Stromal cell of bone marrow (primary cell): ENCODE measurements around the gene OR10Z1.

Experiments
- DNase-seq: peaks from one replicate; pipeline ENCODE4 v3.0.0-alpha.2; 2012; ENCODE audit warnings: low read depth

The OR10Z1 gene, protein sequence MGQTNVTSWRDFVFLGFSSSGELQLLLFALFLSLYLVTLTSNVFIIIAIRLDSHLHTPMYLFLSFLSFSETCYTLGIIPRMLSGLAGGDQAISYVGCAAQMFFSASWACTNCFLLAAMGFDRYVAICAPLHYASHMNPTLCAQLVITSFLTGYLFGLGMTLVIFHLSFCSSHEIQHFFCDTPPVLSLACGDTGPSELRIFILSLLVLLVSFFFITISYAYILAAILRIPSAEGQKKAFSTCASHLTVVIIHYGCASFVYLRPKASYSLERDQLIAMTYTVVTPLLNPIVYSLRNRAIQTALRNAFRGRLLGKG

DNA sequence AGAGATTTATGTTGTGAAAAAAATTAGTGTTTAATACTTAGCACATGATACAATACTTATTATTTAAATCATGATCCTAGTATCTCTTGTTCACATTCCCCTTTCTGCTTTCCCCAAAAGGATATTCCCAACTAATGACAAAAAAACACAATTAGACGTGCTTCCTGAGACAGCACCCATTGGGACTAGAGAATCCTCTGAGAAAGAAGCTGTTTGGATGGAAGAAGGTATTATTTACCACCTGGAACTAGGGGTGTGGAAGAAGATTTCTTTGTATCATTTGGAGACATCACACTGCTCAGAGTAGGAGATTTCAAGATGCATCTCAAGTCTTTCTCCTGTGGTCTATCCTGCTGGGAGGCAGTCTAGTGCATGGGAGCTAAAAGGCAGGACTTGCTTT, at the start of gene OR10Z1:
TSS of gene OR10Z1 (plus strand) at position 301 of the 400 bp plus-strand sequence. CDS start 1,171 bp downstream, outside the sequence.
- no peak for DNase-seq

DNA sequence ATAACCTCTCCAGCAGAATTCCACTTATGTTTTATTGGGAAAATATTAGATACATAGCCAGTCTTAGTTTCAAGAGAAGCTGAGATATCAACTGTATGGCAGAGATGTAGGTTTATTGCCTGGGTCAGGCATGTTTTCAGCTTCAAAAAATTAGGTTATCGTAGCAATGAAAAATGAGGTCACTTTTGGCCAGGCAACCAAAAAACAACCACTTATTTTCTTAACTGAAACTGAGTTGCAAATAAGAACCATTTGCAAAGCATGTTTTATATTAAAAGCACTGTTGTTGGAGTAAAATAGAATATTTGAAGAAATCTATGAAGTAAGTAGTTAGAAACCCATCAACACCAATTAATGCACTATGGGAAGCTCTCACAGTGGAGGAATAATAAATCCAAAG, 45.4 kb upstream of the OR10Z1 start:
- DNase-seq: no peak

DNA sequence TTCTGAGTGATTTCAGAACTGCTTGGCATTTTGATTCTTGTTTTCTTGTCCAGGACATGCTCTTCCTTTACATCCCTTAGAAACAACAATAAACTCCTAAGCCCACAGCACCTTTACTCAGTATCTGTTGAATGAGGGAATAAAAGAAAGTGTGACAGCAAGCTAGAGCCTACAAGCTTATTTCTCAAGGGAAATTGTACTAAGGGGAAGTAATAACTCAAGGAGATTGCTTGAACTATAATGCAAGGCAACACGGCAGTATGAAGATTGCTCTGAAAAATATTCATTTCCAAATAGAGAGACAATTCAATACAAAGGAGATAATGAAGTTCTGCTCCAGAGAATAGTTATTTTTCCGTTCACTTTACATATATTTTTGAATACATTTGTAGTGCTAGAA, 41.2 kb upstream of the OR10Z1 start:
- DNase-seq: no peak

DNA sequence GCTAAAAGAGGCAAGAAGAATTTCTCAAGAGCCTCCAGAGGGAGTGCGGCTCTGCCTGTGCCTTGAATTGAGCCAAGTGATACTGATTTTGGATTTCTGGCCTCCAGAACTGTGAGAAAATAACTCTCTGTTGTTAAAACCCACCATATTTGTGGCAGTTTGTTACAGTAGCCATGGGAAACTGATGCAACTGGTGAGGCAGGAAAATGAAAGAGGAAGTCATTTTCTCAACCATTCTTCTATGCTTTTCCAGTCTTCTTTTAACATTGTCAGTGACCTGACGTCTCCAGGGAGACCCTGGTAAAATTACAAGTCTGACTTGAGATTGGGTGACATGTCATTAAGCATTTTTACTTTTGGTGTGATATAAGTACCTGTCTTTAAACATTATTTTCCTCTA, 40.5 kb upstream of the OR10Z1 start:
- no peak for DNase-seq

DNA sequence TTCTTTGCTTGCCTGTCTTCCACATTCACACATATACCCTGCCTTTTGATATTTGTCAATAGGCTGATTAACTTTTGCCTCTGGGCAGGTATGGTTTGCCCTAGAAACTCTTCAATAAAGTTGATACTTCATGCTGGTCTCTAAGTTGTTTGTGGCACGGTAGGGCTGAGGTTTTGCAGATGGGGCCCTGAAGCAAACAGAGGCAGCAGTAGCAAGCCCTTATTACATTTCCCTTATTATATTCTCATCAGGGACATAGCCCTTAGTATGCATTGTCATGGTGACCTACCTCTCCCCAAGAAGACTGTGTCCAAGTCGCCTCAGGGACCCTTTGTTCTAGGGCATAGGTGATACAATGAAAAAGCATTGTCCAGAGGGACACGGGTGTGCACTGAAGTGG, 34.6 kb upstream of the OR10Z1 start, which contains the start of gene OR6P1:
TSS of gene OR6P1 (minus strand) at position 101 of the 400 bp plus-strand sequence. CDS start 6,976 bp downstream, outside the sequence.
- DNase-seq: no peak

DNA sequence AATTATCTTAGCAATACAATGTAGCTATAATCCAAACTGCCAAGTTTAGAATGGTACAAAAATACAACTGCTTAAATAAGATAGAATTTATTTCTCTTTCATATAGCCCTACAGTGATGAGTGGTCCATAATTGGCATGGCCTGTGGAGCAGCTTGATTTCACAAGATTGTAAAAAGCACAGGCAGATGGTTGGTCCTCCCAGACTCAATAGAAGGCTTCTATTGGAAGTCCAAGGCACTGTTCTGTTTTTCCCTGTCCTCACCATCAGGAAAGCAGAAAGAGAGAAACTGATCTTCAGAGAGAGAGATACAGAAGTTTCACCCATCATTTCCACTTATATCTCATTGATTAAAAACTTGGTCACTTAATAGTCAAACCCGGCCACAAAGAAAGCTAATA, 32.8 kb upstream of the OR10Z1 start:
- DNase-seq: no peak

DNA sequence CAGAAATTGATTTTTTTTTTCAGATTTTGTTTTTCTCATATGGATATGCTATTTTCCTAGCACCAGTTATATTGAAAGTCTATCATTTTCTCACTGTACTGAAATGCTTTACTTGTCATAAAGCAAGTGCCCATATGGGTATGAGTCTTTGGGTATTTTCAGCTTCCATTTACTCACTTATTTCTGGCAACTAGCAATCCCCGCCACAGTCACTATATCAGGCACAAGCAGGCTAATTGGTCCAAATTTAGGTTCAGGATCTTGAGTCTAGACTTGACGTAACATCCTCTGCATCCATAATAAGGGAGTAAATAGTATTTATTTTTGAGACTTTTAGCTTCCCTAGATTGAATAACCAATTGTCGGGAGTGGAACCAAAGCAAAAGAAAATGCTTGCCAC, 27.5 kb upstream of the OR10Z1 start:
- no peak for DNase-seq

DNA sequence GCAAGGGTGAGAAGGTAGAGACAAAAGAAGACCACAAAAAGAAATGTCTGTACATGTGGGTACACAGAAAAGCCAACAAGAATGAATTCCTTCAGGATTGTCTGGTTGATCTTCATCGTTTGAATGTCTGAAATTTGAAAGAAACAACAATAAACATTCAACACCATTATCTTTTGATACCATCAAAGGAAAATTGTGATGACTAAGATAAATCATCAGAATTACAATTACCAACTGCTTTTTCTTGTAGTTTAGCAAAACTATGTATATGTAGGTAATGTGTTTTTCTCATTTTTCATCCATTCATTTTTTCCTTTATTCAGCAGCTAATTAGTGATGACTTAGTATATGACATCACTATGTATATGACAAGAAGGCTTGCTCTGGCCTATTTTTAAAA, 25.3 kb upstream of the OR10Z1 start, which contains the start of gene OR10X1:
TSS of gene OR10X1 (minus strand) at position 167 of the 400 bp plus-strand sequence. CDS start at position 167, 0 bp downstream.
- no peak for DNase-seq

DNA sequence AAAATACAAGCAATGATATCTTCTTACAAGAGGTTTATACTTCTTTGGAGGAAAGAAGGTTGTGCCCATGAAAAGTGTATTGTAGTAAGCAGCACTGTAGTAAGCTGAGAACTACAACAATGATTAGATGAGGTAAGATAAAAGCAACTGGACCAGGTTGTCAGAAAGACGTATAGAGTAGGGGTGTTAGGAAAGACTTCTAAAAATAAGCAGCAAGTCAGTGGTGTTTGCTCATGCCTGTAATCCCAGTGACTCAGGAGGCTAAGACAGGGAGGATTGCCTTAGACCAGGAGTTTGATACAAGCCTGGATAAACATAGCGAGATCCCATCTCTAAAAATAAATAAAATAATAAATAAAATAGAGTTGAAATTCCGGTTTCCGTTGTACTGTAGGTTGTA, 21.1 kb upstream of the OR10Z1 start:
- no peak for DNase-seq

DNA sequence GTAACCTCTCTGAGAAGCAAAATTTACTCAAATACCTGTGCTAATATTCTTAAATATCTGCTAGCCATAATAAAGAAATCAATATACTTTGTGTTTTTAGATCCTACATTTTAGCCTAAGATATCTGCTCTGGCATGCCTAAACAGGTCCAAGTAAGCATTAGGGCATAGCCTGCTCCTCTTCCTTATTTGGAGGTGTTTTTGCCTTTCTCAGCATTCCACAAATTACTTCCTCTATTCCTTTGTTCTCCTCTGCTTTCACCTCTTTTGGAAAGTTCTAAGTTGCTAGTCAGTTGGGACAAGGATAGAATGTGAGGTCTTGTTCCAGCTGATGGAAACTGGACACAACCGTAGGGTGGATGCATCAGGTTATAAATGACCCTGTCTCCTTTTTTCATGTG, 18.1 kb upstream of the OR10Z1 start:
- no peak for DNase-seq

DNA sequence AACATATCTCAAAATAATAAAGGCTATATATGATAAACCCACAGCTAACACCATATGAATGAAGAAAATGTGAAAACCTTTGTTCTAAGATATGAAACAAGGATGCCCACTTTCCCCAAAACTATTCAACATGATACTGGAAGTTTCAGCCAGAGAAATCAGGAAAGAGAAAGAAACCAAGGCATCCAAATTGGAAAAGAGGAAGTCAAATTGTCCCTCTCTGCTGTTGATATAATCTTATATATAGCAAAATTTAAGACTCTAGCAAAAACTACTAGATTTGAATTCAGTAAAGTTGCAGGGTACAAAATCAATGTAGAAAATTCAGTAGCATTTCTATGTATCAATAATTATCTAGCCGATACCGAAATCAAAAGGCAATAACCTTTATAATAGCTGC, 4.3 kb upstream of the OR10Z1 start:
- no peak for DNase-seq

DNA sequence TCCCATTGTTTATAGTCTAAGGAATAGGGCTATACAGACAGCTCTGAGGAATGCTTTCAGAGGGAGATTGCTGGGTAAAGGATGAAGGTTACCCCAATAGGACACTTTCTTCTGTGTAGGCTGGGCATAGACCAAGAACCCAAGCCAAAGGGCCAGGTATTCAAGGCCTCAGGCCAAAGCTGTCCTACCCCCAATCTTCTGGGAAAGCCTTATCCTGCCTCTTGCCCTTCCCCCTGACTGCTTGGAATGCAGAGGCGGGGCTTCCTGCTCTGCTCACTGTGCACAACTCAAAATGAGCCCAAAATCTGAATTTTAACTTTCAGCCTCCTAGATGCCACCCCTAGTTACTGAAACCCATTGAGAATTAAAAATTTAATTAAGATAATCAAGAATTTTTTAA, 2.2 kb downstream of the OR10Z1 start:
- no peak for DNase-seq

DNA sequence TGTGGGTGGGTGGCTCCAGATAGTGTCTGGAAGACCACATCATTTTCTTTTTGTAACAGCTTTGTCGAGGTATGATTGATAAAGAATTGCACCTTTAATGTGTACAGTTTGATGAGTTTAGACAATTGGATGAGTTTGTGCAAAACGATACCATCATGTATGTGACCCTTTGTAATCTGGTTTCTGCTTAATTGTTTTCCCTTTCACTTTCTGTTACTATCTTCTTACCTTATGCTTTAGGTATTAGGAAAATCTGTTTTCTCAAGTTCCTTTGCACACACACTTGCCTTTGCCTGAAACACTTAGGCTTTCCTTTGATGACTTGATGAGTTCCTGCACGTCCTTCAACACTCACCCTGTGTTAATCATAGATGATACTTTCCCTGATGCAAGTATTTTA, 6.8 kb downstream of the OR10Z1 start:
- DNase-seq: no peak

DNA sequence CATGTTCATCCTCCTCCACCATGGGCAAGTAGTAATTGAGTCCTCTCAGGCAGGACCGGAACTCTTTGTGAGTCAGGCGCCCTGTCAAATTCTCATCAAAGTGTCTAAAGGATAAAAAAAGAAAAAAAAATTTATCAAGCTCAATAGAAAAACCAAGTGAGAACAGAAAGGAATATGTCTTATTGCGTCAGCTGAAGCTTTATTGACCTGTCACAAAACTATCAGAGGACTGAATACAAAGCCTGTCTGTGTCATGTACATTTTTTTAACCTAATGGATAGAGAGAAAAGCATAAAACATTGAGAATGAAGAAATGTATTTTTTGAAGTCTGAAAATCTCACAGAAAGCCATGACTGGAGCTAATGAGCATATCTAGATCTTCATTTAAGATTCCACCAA, 8.7 kb downstream of the OR10Z1 start:
- no peak for DNase-seq

DNA sequence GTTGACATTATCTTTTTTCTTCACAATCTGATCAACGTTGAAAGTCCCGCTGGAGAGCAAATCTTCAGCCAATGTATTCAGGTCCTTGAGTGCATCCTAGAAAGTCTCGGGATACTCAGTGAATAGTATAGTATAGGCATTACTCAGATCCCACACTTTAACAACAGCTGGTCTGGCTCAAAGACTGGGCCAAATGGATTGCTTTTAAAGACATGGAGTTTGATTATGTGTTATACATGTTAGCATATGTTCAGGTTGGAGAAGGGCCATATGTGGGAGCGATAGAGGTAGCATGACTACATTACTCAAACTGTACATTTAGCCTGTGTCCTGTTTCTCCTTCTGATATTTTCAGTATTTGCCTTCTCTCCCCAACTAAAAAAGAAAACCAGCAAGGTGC, 33.1 kb downstream of the OR10Z1 start:
- no peak for DNase-seq

DNA sequence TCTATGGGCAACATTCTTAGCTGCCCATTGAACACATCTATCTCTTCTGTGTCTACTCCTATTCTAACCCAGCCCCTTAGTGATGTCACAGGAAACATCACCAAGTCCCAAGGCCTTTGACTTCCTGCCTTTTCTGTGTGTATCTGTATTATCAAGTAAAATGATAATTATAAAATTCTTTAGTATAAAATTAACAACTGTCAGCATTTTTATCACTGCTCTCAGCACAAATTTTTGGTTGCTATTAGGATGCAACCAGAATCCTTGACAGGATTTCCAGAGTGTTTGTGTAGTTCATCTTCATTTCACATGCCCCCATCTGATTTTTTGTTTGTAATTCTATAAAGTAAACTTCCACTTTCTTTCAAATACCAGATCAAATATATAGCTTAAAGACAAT, 33.8 kb downstream of the OR10Z1 start:
- DNase-seq: no peak

DNA sequence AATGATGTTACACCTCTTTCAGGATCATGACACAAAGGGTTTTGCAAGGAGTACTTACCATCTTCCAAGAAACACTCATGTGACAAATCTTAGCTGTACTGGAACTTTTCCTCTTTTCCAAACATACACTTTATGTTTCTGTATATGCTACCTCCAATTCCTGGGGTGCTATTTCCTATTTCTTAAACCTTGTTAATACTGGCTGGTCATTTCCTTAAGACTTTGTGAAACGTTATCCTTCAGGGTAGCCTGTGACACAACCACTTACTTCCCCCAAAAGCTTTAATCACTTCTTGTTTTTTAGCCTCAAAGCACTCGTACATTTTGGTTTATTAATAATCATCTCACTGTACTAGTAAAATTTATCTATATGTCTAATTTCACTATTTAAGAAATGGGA, 39.4 kb downstream of the OR10Z1 start:
- DNase-seq: no peak

DNA sequence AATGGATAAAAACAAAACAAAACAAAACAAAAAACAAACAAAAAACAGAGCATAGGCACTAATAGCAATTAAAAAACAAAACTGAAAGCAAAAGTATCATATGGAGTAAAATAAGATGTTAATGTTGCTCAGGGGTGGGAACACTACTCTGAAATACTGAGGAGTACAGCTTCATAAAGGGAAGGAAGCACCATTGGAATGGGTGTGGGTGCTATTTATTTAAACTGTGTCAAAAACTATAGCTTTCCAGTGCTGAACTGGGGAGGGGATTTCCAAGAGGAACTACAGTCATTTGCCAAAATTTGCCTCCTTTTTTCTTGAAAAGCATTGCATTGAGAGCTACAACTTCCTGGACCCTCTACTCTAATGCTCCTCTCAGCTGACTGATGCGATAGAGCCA, 41.4 kb downstream of the OR10Z1 start:
- DNase-seq: no peak

DNA sequence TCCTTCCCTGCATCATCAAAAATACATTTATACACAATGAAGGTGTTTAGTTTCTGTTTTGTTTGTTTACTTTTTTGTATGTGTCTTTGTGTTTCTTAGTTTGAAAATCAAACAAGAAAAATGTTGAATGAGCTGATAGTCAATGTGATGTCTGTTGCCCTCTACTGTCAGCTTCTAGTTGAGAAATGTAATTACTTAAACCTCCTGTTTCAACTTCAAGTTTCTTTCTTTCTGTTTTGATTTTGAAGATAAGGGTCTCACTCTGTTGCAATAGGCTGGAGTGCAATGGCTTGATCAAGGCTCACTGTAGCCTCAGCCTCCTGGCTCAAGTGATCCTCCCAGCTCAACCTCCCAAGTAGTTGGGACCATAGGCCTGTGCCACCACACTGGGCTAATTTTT, 44.0 kb downstream of the OR10Z1 start:
- DNase-seq: no peak

DNA sequence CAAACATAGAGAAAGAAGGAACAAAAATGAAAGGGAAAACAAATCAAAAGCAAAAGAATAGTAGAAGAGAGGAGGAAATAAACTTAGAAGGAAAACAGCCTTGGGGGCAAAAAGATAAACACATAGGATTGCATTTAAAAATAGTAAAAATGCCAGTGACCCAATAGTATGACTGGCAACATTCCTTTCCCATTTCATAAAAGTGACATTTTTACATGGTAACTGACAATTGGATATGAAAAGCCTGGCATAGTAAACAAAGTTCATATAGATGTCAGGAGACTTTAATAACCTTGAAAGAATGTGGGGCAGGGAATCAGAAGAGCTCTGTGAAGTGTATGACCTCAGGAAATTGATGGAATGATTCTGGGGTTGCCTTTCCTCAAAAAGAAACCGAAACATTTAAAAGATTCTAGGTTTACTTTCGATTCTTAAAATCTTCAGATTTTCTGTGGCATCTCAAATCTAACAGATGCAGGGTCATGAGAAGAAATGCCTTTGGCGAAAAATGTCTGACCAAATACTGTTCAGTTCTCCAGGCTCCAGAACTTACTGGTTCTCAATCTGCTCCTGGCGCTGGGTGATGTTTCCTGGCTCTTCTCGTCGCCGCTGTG, 47.8 kb downstream of the OR10Z1 start:
- DNase-seq: no peak

DNA sequence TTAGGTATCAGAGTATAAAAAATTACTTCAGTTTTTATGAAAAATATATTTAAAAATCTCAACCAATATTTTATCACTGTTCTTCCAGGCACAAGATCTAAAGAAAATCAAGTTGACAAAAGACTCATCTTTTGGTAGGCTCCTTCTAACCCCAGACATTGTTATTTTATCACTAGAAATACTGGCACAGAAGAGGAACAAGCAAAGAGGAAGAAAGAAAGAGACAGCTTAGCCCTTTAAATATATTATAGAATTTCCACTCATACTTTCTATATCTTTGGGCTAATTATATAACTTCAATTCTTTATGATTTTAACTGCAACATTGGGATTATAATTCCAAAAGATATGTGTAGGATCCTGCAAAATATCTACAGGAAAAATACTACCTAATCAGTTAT, 49.0 kb downstream of the OR10Z1 start:
- DNase-seq: no peak

DNA sequence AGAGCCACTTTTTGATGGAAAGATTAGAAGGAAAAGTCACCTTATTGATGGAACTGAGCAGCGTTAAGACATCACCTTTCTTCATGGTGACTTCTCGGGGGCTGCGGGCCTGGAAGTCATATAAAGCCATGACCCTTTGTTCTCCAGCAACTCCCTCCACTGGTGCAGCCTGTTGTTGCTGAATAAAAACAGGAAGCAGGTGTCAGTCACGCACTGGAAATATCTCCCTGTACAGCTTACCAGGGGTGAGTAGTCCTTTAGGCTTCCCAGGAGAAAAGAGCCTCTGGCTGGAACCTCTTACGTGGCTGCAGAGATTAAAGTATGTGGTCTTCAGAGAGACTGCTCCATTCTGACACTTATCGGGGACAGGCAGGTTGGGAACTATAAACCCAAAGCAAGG, 49.5 kb downstream of the OR10Z1 start:
- no peak for DNase-seq
